HepG2 (cell line): ENCODE data around the gene P2RY12. TPM values are rescaled to one million over a fixed set of nuclear protein-coding genes. Genes with fewer than 3 reads are reported as not detected.

Experiments used
- ATAC-seq: fragments of 200-7000 bp; cut with Tn5 transposase; 3 replicates; pipeline ENCODE4 v1.9.1; 2020; ENCODE audit warnings: mild to moderate bottlenecking, moderate library complexity
- BruUV-seq: library from RNA; stranded (reverse); fragments of 400-500 nt; replicated peaks from 2 replicates; lab custom pipeline; 2021; lab: Mats Ljungman, UMichigan
- CTCF ChIA-PET: fragments of 300-600 bp; formaldehyde crosslinking; extraction: SDS; loops from one replicate; lab custom pipeline; 2021; ENCODE audit warnings: low total read pairs, inconsistent platforms, low intra/inter-chr PET ratio; lab: Yijun Ruan, JAX
- POLR2A ChIA-PET: fragments of 350-600 bp; sonication (Branson Sonifier 250); formaldehyde crosslinking; loops from one replicate; lab custom pipeline; 2020; ENCODE audit warnings: antibody characterized with exemption, inconsistent platforms; lab: Yijun Ruan, JAX
- DNase-seq: peaks from one replicate; pipeline ENCODE4 v3.0.0-alpha.2; 2015; ENCODE audit warnings: low spot score
- FAIRE-seq: peaks from 3 replicates; lab custom pipeline; 2011; peaks lifted over from hg19 to GRCh38; lab: Jason Lieb, UNC
- H2AFZ ChIP-seq: one replicate; pipeline ENCODE4 v1.6.1; 2011; ENCODE audit warnings: low read length, inconsistent platforms
- H3K27ac ChIP-seq: fragments of 300-600 bp; 3 replicates; pipeline ENCODE4 v1.8.0; 2011; ENCODE audit warnings: mixed run types, mild to moderate bottlenecking, mixed read lengths, low read length, inconsistent platforms; ENCODE audit not compliant: insufficient read depth; ENCODE audit errors: extremely low read length
- H3K27me3 ChIP-seq, 2 experiments: fragments of 200-600 bp in 1 of 2; 2 replicates in 1 of 2; 3 replicates in 1 of 2; pipeline versions ENCODE4 v1.6.0 to v1.8.0; 2011; ENCODE audit warnings: low read length in 2 of 2, mild to moderate bottlenecking in 2 of 2, moderate library complexity in 2 of 2, inconsistent platforms in 1 of 2; ENCODE audit not compliant: insufficient read depth in 2 of 2, control insufficient read depth in 1 of 2
- H3K36me3 ChIP-seq, 2 experiments: fragments of 200-600 bp in 1 of 2; replicated peaks in 1 of 2; 2 replicates in 1 of 2; 3 replicates in 1 of 2; pipeline versions ENCODE4 v1.5.1 to v1.8.0; 2011; ENCODE audit warnings: low read length in 2 of 2, inconsistent platforms in 1 of 2; ENCODE audit not compliant: insufficient read depth in 2 of 2, control insufficient read depth in 1 of 2
- H3K4me1 ChIP-seq: 2 replicates; pipeline ENCODE4 v1.5.1; 2012; ENCODE audit warnings: low read length, inconsistent platforms; ENCODE audit not compliant: insufficient read depth
- H3K4me2 ChIP-seq: 2 replicates; pipeline ENCODE4 v1.6.0; 2011; ENCODE audit warnings: low read depth, low read length, inconsistent platforms
- H3K4me3 ChIP-seq, 3 experiments: fragments of 200-600 bp in 1 of 3; sonication (generic), shearing (Covaris generic) in 1 of 3; replicated peaks in 1 of 3; 2 replicates each; pipeline ENCODE4 v1.5.1; 2011 to 2016; ENCODE audit warnings: low read length in 3 of 3, inconsistent platforms in 2 of 3, low read depth in 2 of 3, mild to moderate bottlenecking in 2 of 3, control low read depth in 1 of 3, mixed read lengths in 1 of 3; ENCODE audit not compliant: insufficient read depth in 1 of 3
- H3K79me2 ChIP-seq: one replicate; pipeline ENCODE4 v1.6.1; 2011; ENCODE audit warnings: low read length, inconsistent platforms; ENCODE audit not compliant: insufficient read depth
- H3K9ac ChIP-seq: 2 replicates; pipeline ENCODE4 v1.6.0; 2011; ENCODE audit warnings: mild to moderate bottlenecking, low read depth, low read length, inconsistent platforms; ENCODE audit not compliant: insufficient read depth
- H3K9me3 ChIP-seq: 2 replicates; pipeline ENCODE4 v1.5.1; 2012; ENCODE audit warnings: mild to moderate bottlenecking, low read length
- H4K20me1 ChIP-seq: 2 replicates; pipeline ENCODE4 v1.6.0; 2011; ENCODE audit warnings: inconsistent platforms, mild to moderate bottlenecking, low read length, moderate library complexity; ENCODE audit not compliant: insufficient read depth
- MYNN ChIP-seq: sonication (generic); formaldehyde crosslinking; IDR thresholded peaks from 2 replicates; pipeline ENCODE4 v1.4.0; 2020; ENCODE audit warnings: mild to moderate bottlenecking, low read depth, missing genetic modification reagents
- PTBP1 ChIP-seq: fragments of 200-400 bp; formaldehyde crosslinking; IDR thresholded peaks from 2 replicates; pipeline ENCODE4 v1.6.1; 2018; ENCODE audit warnings: low read length, low read depth; ENCODE audit not compliant: poor library complexity, severe bottlenecking
- ZNF451 ChIP-seq: sonication (generic); formaldehyde crosslinking; IDR thresholded peaks from 2 replicates; pipeline ENCODE4 v1.5.0; 2020; ENCODE audit warnings: mild to moderate bottlenecking, missing genetic modification reagents
- ZNF570 ChIP-seq: sonication (generic); formaldehyde crosslinking; IDR thresholded peaks from 2 replicates; pipeline ENCODE4 v1.4.0; 2020; ENCODE audit warnings: mild to moderate bottlenecking, missing genetic modification reagents, borderline replicate concordance
- WGBS: methylation state at CpG from one replicate; pipeline ENCODE4 v1.1.6; 2017; ENCODE audit warnings: low lambda C conversion rate; 5-methylcytosine and 5-hydroxymethylcytosine counted together
- in situ Hi-C: cut with HindIII; loops from 2 replicates; pipeline ENCODE4 v1.10.0; 2017; ENCODE audit warnings: low pct_unique_long_range_greater_than_20kb; ENCODE audit not compliant: extremely low pct_ligation_motif_present
- intact Hi-C: fragments of 100-400 bp; cut with micrococcal nuclease; formaldehyde crosslinking; loops from one replicate; pipeline ENCODE4 v1.10.0; 2022; ENCODE audit not compliant: unreplicated experiment
- polyA plus RNA-seq, 8 experiments: library from polyadenylated mRNA; depleted of rRNA in 3 of 8; stranded (reverse) in 7 of 8; unstranded in 1 of 8; fragments of >200 nt; fragmentation: Illumina TruSeq in 4 of 8; extraction: Trizol in 4 of 8; gene quantifications; 2 replicates each; pipeline versions ENCODE4 v1.2.1 to v1.2.3, GENCODE V29; 2011 to 2016; ENCODE audit warnings: low read depth in 4 of 8, missing spikeins in 1 of 8, mixed read lengths in 1 of 8; ENCODE audit not compliant: insufficient read depth in 1 of 8
- total RNA-seq, 5 experiments: library from RNA; depleted of rRNA; stranded (reverse); fragments of >200 nt; fragmentation: Illumina TruSeq; extraction: Trizol; gene quantifications; 2 replicates each; pipeline ENCODE4 v1.2.3, GENCODE V29; 2016; ENCODE audit warnings: low read depth in 1 of 5
- TF ChIP-seq, protein P1 (sequence below): IDR thresholded peaks from 2 replicates; pipeline ENCODE4 v1.6.1; 2016; ENCODE audit warnings: missing compliant biosample characterization, missing genetic modification reagents, borderline replicate concordance
- TF ChIP-seq, protein P2 (sequence below): sonication (generic); formaldehyde crosslinking; IDR thresholded peaks from 2 replicates; pipeline ENCODE4 v1.4.0; 2020; ENCODE audit warnings: mild to moderate bottlenecking, missing genetic modification reagents

Gene P2RY12
- total and polyA plus RNA-seq, 2 of the 13 experiments (the other 11 are each of a cell fraction or from before 2014, with no cell fraction given): not detected

DNA sequence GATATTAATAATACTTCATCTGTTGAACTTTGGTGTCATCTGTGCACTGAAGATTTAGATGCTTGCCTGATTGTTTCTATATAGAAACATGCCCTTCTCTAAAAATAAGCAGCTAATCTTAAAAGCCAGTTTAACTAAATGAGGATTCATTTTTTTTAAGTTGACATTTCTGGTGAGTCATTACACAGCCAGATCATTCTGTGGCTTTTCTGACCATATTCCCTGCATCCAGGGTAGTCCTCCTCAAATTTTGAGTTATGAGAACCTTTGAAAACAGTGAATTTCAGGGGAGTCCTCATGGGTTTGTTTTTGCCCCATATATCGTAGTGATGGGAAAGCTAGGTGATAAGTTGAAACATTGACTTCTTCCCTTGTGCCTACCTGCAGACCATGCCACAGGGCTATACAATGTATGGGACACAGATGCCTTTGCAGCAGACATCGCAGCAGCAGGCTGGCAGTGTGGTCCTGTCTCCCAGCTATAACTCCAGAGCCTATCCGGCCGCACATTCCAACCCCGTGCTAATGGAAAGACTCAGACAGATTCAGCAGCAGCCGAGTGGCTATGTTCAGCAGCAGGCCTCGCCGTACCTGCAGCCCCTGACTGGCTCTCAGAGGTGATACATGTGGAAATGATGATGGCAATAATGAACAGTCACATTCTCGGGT lies 26.5 kb upstream of the P2RY12 start (continued):
- TF ChIP-seq, protein P1, sequence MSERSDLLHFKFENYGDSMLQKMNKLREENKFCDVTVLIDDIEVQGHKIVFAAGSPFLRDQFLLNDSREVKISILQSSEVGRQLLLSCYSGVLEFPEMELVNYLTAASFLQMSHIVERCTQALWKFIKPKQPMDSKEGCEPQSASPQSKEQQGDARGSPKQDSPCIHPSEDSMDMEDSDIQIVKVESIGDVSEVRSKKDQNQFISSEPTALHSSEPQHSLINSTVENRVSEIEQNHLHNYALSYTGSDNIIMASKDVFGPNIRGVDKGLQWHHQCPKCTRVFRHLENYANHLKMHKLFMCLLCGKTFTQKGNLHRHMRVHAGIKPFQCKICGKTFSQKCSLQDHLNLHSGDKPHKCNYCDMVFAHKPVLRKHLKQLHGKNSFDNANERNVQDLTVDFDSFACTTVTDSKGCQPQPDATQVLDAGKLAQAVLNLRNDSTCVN (CRISPR knock-in tag): no peak
- TF ChIP-seq, all 625 proteins: peak for 0

DNA sequence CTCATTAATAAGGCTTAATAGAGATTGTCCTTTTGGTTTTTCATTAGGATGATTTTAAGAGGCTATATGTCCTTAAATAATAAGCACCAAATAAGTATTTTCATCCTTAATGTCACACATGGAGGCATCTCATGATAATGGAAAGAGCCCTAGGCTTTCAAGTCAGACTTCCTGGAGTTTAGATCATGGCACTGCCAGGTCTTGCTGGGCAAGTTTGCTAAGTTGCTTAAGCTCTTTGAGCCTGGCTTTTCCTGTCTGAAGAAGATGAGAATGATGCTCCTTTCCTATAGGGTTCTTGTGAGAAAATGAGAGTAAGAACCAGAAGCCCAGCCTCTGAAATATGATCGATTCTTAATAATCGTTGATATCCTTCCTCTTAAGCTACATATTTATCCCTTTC lies 23.4 kb upstream of the P2RY12 start:
- ATAC-seq (no peak), DNase-seq (no peak), FAIRE-seq (no peak)
- intact Hi-C loops: no loop called here
- BruUV-seq: no TSS peak
- in situ Hi-C loops: no loop called here
- no peaks in the 10 kb centered on the region for H3K36me3 ChIP-seq
- no peak overlapping the region for H3K9ac ChIP-seq
- ChIA-PET POLR2A (no interaction called here), CTCF (no interaction called here)
- H4K20me1 ChIP-seq: no peaks in the 10 kb centered on the region
- no peak overlapping the region for H2AFZ ChIP-seq
- H3K4me2 ChIP-seq: no peak overlapping the region
- 0 out of 2 replicates have a peak, but pooled peaks cover 4% of the 10 kb centered on the region for H3K9me3 ChIP-seq
- 33% methylated on average over 2 of the region's 2 CpGs for WGBS
- no peaks in the 10 kb centered on the region for H3K79me2 ChIP-seq
- no peaks in the 10 kb centered on the region for H3K27me3 ChIP-seq
- H3K27ac ChIP-seq: no peak overlapping the region
- no peak overlapping the region for H3K4me3 ChIP-seq
- no peaks in the 10 kb centered on the region for H3K4me1 ChIP-seq
- TF ChIP-seq ZNF570 (no peak), MYNN (CRISPR knock-in tag) (no peak), ZNF451 (no peak), PTBP1 (no peak)
- TF ChIP-seq, protein P2, sequence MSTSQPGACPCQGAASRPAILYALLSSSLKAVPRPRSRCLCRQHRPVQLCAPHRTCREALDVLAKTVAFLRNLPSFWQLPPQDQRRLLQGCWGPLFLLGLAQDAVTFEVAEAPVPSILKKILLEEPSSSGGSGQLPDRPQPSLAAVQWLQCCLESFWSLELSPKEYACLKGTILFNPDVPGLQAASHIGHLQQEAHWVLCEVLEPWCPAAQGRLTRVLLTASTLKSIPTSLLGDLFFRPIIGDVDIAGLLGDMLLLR: no peak
